Small intestine (tissue), 7 donors: ENCODE data around the gene CTSE. TPM values are rescaled to one million over a fixed set of nuclear protein-coding genes. Genes with fewer than 3 reads are reported as not detected.
"Not testable (repeated sequence)": the region's sequence is repeated elsewhere in the genome, so short reads cannot be mapped to it uniquely, and the experiment has no call there.

ENCODE experiments used
- DNase-seq, 2 donors: peaks; one replicate each; pipeline versions ENCODE4 v3.0.0 to v3.0.0-alpha.2; 2013
- FAIRE-seq: peaks from 2 replicates; lab custom pipeline; 2012; peaks lifted over from hg19 to GRCh38; lab: Jason Lieb, UNC
- H3K27ac ChIP-seq, 3 donors: one replicate each; pipeline ENCODE4 v1.5.1; 2013; ENCODE audit warnings: low read length in 2 of 3, mild to moderate bottlenecking in 2 of 3, control low read depth in 1 of 3, inconsistent platforms in 1 of 3, low read depth in 1 of 3, moderate library complexity in 1 of 3
- H3K27me3 ChIP-seq, 3 donors: one replicate each; pipeline ENCODE4 v1.6.1; 2013; ENCODE audit warnings: low read length in 3 of 3, inconsistent platforms in 1 of 3; ENCODE audit not compliant: control insufficient read depth in 3 of 3, insufficient read depth in 3 of 3
- H3K36me3 ChIP-seq, 3 donors: one replicate each; pipeline ENCODE4 v1.6.1; 2013; ENCODE audit warnings: low read length in 3 of 3, inconsistent platforms in 1 of 3, low read depth in 1 of 3, mild to moderate bottlenecking in 1 of 3, moderate library complexity in 1 of 3; ENCODE audit not compliant: control insufficient read depth in 3 of 3, insufficient read depth in 2 of 3
- H3K4me1 ChIP-seq, 3 donors: one replicate each; pipeline ENCODE4 v1.6.1; 2013; ENCODE audit warnings: low read length in 2 of 3, inconsistent platforms in 1 of 3, low read depth in 1 of 3, mild to moderate bottlenecking in 1 of 3, moderate library complexity in 1 of 3; ENCODE audit not compliant: control insufficient read depth in 3 of 3, insufficient read depth in 2 of 3
- H3K4me3 ChIP-seq, 3 donors: one replicate each; pipeline ENCODE4 v1.5.1; 2013; ENCODE audit warnings: low read length in 3 of 3, control low read depth in 1 of 3, inconsistent platforms in 1 of 3, low read depth in 1 of 3, mild to moderate bottlenecking in 1 of 3, moderate library complexity in 1 of 3
- H3K9me3 ChIP-seq, 2 donors: one replicate each; pipeline ENCODE4 v1.6.1; 2013; ENCODE audit warnings: low read depth in 1 of 2, low read length in 1 of 2; ENCODE audit not compliant: control insufficient read depth in 2 of 2, insufficient read depth in 1 of 2
- WGBS, 3 donors: extraction: QIAGEN DNeasy Blood & Tissue Kit; methylation state at CpG; one replicate each; pipeline ENCODE4 v1.1.7; 2013; 5-methylcytosine and 5-hydroxymethylcytosine counted together
- polyA plus RNA-seq, 4 donors: library from polyadenylated mRNA; stranded (reverse) in 3 of 4; unstranded in 1 of 4; fragments of 200-250 nt in 3 of 4; fragments of 120-200 nt in 1 of 4; gene quantifications; one replicate each; pipeline versions ENCODE4 v1.2.1 to v1.2.3, GENCODE V29; 2013
- donor health status: healthy with polysubstance abuse.
- donor health status: control.
- donor health status: control.
- donor health status: Bipolar disorder and iron deficiency.
- donor health status: healthy.

Gene CTSE
- polyA plus RNA-seq, 4 donors = 13.0 to 216 (median 112) TPM

DNA sequence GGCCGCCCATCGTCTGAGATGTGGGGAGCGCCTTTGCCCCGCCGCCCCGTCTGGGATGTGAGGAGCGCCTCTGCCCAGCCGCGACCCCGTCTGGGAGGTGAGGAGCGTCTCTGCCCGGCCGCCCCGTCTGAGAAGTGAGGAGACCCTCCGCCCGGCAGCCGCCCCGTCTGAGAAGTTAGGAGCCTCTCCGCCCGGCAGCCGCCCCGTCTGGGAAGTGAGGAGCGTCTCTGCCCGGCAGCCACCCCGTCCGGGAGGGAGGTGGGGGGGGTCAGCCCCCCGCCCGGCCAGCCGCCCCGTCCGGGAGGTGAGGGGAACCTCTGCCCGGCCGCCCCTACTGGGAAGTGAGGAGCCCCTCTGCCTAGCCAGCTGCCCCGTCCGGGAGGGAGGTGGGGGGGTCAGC lies 40.3 kb upstream of the CTSE start:
- not testable (repeated sequence) for FAIRE-seq

GRCh38 chr1:206062464-206062863 lies 38.8 kb upstream of the CTSE start:
- peaks cover 0 to 2% (median 0%) of the 10 kb centered on the region in 3 donors for H3K36me3 ChIP-seq
- no peak overlapping the region for H3K27ac ChIP-seq
- no peak overlapping the region for H3K4me3 ChIP-seq
- peaks cover 0 to 17% (median 0%) of the 10 kb centered on the region in 3 donors for H3K4me1 ChIP-seq
- FAIRE-seq (no peak), DNase-seq (no peak)
- H3K9me3 ChIP-seq = peaks cover 0 to 7% of the 10 kb centered on the region in 2 donors
- no peaks in the 10 kb centered on the region for H3K27me3 ChIP-seq
- WGBS, 3 donors = 76 to 85% (median 84%) methylated on average over 6 of the region's 6 CpGs

More for the DNA sequence above, 40.3 kb upstream of the CTSE start:
- H3K4me1 ChIP-seq = peaks cover 0 to 29% (median 0%) of the 10 kb centered on the region in 3 donors
- H3K36me3 ChIP-seq, H3K27ac ChIP-seq, H3K4me3 ChIP-seq, H3K27me3 ChIP-seq, H3K9me3 ChIP-seq, DNase-seq: not testable (repeated sequence)
- WGBS, 3 donors = 93 to 99% (median 94%) methylated on average over 12 to 31 of the region's 35 CpGs

DNA sequence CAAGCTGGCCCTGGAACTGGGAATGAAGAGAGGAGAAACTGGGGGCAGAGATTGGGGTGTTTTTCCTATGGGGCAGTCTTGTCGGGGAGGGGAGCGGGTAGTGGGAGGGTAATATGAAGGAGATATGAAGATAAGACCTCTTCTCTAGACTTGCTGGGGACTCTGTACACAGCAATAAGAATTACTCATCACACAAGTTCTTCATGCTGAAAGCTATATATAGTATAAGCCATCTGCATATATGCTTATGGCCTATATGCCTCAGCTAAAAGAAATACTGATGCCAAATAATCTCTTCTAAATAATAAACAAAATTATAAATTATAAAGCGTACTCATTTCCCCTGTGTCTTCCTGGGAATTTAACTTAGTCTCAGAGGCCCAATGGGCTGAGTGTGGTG lies 37.1 kb upstream of the CTSE start:
- FAIRE-seq = no peak
- no peak for DNase-seq
- no peak overlapping the region for H3K4me3 ChIP-seq
- H3K9me3 ChIP-seq = peaks cover 0 to 7% of the 10 kb centered on the region in 2 donors
- WGBS, 3 donors = 93 to 96% (median 95%) methylated on average over 3 of the region's 3 CpGs
- no peaks in the 10 kb centered on the region for H3K27me3 ChIP-seq
- no peak overlapping the region for H3K27ac ChIP-seq
- peaks cover 0 to 7% (median 0%) of the 10 kb centered on the region in 3 donors for H3K4me1 ChIP-seq
- peaks cover 0 to 2% (median 0%) of the 10 kb centered on the region in 3 donors for H3K36me3 ChIP-seq

DNA sequence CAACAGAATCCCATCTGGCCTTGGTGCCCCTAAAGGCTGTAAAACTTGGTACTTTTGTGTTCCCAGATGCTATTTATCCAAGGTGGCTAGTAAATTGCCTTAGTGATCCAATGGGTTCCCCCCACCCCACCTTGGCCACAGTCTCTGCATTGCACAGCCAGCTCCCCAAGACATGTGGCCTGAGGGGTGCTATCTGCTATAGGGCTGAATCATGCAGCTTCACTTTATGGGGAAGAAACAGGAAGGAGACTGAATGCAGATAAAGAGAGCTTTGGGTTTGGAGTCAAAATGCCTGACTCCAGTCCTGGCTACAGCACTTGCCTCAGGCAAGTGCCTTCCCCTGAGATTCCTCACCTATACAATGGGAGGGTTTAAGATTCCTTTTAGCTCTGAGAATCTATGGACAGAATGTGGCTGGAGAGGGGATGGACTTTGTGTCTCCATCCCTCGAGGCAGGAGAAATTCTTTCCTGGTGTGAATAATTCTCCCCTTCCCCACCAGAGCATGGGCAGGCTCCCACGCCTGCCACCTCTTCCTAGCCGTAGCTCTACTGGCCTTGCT lies 35.7 kb upstream of the CTSE start:
- H3K27ac ChIP-seq = no peak overlapping the region
- no peak overlapping the region for H3K4me3 ChIP-seq
- peaks cover 0 to 7% of the 10 kb centered on the region in 2 donors for H3K9me3 ChIP-seq
- H3K36me3 ChIP-seq = peaks cover 0 to 2% (median 0%) of the 10 kb centered on the region in 3 donors
- DNase-seq (no peak), FAIRE-seq (no peak)
- H3K27me3 ChIP-seq = no peaks in the 10 kb centered on the region
- 75 to 83% (median 78%) methylated on average over 3 of the region's 3 CpGs for WGBS, 3 donors
- H3K4me1 ChIP-seq = peaks cover 0 to 14% (median 0%) of the 10 kb centered on the region in 3 donors

- Histone ChIP-seq H3K9me3 (peaks cover 0 to 7% of the 10 kb centered on the region in 2 donors), H3K27me3 (no peaks in the 10 kb centered on the region), H3K4me3 (no peak overlapping the region), H3K27ac (no peak overlapping the region), H3K4me1 (peaks cover 0 to 14% (median 0%) of the 10 kb centered on the region in 3 donors), H3K36me3 (peaks cover 0 to 2% (median 0%) of the 10 kb centered on the region in 3 donors)
- WGBS, 3 donors = 94 to 100% (median 100%) methylated on average over 1 of the region's 1 CpG
- no peak for FAIRE-seq
- DNase-seq = no peak
Observed at GRCh38 chr1:206058927-206059292, 35.2 kb upstream of the CTSE start.

DNA sequence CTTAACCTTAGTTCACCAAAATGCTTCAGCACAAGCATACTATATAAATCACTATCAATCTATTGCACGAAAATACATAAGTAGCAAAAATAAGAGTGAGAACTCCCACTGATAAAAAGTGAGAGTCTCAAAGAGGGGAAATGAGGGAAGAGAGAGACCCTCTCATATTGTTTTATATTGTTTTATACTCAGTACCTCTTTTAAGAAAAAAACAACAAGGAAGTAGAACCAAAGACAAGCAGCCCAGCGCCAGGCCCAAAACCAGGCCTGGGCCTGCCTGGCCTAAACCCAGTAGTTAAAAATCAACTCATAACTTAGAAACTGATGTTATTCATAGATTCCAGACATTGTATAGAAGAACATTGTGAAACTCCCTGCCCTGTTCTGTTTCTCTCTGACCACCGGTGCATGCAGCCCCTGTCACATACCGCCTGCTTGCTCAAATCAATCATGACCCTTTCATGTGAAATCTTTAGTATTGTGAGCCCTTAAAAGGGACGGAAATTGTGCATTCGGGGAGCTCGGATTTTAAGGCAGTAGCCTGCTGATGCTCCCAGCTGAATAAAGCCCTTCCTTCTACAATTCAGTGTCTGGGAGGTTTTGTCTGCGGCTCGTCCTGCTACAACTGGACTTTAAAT lies 34.7 kb upstream of the CTSE start:
- H3K4me1 ChIP-seq = peaks cover 0 to 16% (median 0%) of the 10 kb centered on the region in 3 donors
- FAIRE-seq, H3K4me3 ChIP-seq, DNase-seq, H3K9me3 ChIP-seq, H3K36me3 ChIP-seq, H3K27me3 ChIP-seq, H3K27ac ChIP-seq: not testable (repeated sequence)
- WGBS, 3 donors = 85 to 91% (median 86%) methylated on average over 4 to 6 of the region's 9 CpGs

GRCh38 chr1:206055639-206056323 lies 32.1 kb upstream of the CTSE start:
- 67 to 82% (median 71%) methylated on average over 8 of the region's 8 CpGs for WGBS, 3 donors
- peak in 1 of 2 donors; percentile 77 for DNase-seq
- not testable (repeated sequence) for FAIRE-seq

DNA sequence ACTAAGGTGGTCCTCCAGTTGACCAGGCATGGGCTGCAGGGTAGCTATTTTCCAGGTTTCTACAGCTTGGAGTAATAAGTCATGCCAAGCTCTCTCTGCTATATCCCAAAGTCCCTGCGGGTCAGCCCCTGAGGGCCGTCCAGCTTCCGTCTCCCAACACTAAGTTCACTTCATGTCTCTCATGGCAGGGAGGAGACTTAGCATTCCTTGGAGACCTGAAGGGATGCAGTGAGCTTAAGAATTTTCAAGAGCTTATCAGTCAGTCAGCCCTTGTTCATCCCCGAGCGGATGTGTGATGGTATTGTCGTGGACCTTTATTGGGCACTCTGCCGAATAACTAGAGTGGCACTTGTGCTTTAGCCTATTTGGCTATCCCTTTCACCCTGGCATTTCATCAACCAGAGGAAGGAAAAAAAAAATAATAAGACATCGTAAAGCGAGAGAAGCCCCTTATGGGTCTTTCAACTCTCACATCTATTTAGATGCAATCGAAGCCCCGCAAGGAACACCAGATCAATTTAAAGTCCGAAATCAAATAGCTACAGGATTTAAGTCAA lies 31.5 kb upstream of the CTSE start:
- FAIRE-seq, H3K27me3 ChIP-seq, H3K27ac ChIP-seq, DNase-seq, H3K9me3 ChIP-seq, H3K4me3 ChIP-seq, H3K36me3 ChIP-seq: not testable (repeated sequence)
- WGBS, 3 donors = 74 to 83% (median 78%) methylated on average over 12 of the region's 12 CpGs
- H3K4me1 ChIP-seq = peaks cover 0 to 16% (median 0%) of the 10 kb centered on the region in 3 donors

More at GRCh38 chr1:206055639-206056323, 32.1 kb upstream of the CTSE start:
- not testable (repeated sequence) for H3K27me3 ChIP-seq, H3K36me3 ChIP-seq, H3K4me3 ChIP-seq, H3K9me3 ChIP-seq
- peak overlapping the region in 1 of 3 donors; percentile 34 for H3K27ac ChIP-seq
- H3K4me1 ChIP-seq = peaks cover 0 to 16% (median 0%) of the 10 kb centered on the region in 3 donors
